ENCODE measurements around the gene C16orf87.
A peak's percentile ranks its signal among the peaks of the same experiment; 100 is the strongest.
"Not testable (repeated sequence)": the region's sequence is repeated elsewhere in the genome, so short reads cannot be mapped to it uniquely, and the experiment has no call there.

The C16orf87 gene
- long read RNA-seq, donor 1, full-length matches to known transcripts: 19 of 19 reads
- long read RNA-seq, donor 1, partial matches to known transcripts: 0 of 19 reads
- long read RNA-seq, donor 1, other reads (novel, unspliced or antisense): 0 of 19 reads
- long read RNA-seq, donor 2, transcript C16orf87-201 (4 exons, 1,585 nt): major isoform, 5 of 5 reads
- long read RNA-seq, donor 2, partial matches to known transcripts: 0 of 5 reads
- long read RNA-seq, donor 2, other reads (novel, unspliced or antisense): 0 of 5 reads
- long read RNA-seq, donor 3, full-length matches to known transcripts: 8 of 8 reads
- long read RNA-seq, donor 3, partial matches to known transcripts: 0 of 8 reads
- long read RNA-seq, donor 3, other reads (novel, unspliced or antisense): 0 of 8 reads
- long read RNA-seq, donor 4, full-length matches to known transcripts: 12 of 12 reads
- long read RNA-seq, donor 4, partial matches to known transcripts: 0 of 12 reads
- long read RNA-seq, donor 4, other reads (novel, unspliced or antisense): 0 of 12 reads
- long read RNA-seq, donor 5, full-length matches to known transcripts: 16 of 16 reads
- long read RNA-seq, donor 5, partial matches to known transcripts: 0 of 16 reads
- long read RNA-seq, donor 5, other reads (novel, unspliced or antisense): 0 of 16 reads
- long read RNA-seq, donor 6, full-length matches to known transcripts: 10 of 10 reads
- long read RNA-seq, donor 6, partial matches to known transcripts: 0 of 10 reads
- long read RNA-seq, donor 6, other reads (novel, unspliced or antisense): 0 of 10 reads
- long read RNA-seq, donor 7: 0 reads
- long read RNA-seq, donor 8, full-length matches to known transcripts: 11 of 11 reads
- long read RNA-seq, donor 8, partial matches to known transcripts: 0 of 11 reads
- long read RNA-seq, donor 8, other reads (novel, unspliced or antisense): 0 of 11 reads

GRCh38 chr16:46830902-46831647 lies at the start of gene C16orf87:
Gene C16orf87, minus strand, starts transcription at chr16:46831180. Its CDS starts 31 bp downstream, at chr16:46831149.
- DNase-seq: peak; percentile 98

GRCh38 chr16:46875243-46875642 lies 44.3 kb upstream of the C16orf87 start:
- DNase-seq: no peak

GRCh38 chr16:46873201-46873600 lies 42.2 kb upstream of the C16orf87 start:
- DNase-seq: no peak

GRCh38 chr16:46871597-46871996 lies 40.6 kb upstream of the C16orf87 start:
- no peak for DNase-seq

- not testable (repeated sequence) for DNase-seq
Observed at GRCh38 chr16:46868891-46869290, 37.9 kb upstream of the C16orf87 start.

- not testable (repeated sequence) for DNase-seq
Observed at GRCh38 chr16:46867486-46867885, 36.5 kb upstream of the C16orf87 start.

GRCh38 chr16:46866286-46866685 lies 35.3 kb upstream of the C16orf87 start:
- no peak for DNase-seq

- DNase-seq: no peak
Observed at GRCh38 chr16:46862555-46863447, 31.8 kb upstream of the C16orf87 start.

- DNase-seq: no peak
Observed at GRCh38 chr16:46859719-46860152, 28.8 kb upstream of the C16orf87 start.

GRCh38 chr16:46858151-46858550 lies 27.2 kb upstream of the C16orf87 start:
- no peak for DNase-seq

GRCh38 chr16:46857368-46857945 lies 26.5 kb upstream of the C16orf87 start:
- DNase-seq: peak; percentile 27

GRCh38 chr16:46855389-46855788 lies 24.4 kb upstream of the C16orf87 start:
- DNase-seq: no peak

- DNase-seq: no peak
Observed at GRCh38 chr16:46854846-46855245, 23.9 kb upstream of the C16orf87 start.

- peak; percentile 53 for DNase-seq
Observed at GRCh38 chr16:46853713-46854443, 22.9 kb upstream of the C16orf87 start.

GRCh38 chr16:46852130-46852529 lies 21.1 kb upstream of the C16orf87 start:
- no peak for DNase-seq

- no peak for DNase-seq
Observed at GRCh38 chr16:46850619-46851555, 19.9 kb upstream of the C16orf87 start.

- DNase-seq: no peak
Observed at GRCh38 chr16:46848768-46849764, 18.1 kb upstream of the C16orf87 start.

GRCh38 chr16:46845952-46846351 lies 15.0 kb upstream of the C16orf87 start:
- no peak for DNase-seq
